Right lung (tissue), 5 donors: Measurements from ENCODE around the gene HS1BP3. TPM values are rescaled to one million over a fixed set of nuclear protein-coding genes. Genes with fewer than 3 reads are reported as not detected.
A peak's percentile ranks its signal among the peaks of the same experiment; 100 is the strongest.

Experiments used
- DNase-seq, 2 donors: peaks; one replicate each; pipeline ENCODE4 v3.0.0-alpha.2; 2013
- polyA plus RNA-seq, 5 donors: library from polyadenylated mRNA; unstranded; fragments of 120-200 nt; gene quantifications; one replicate each; pipeline versions ENCODE4 v1.2.1 to v1.2.3, GENCODE V29; 2013; ENCODE audit warnings: inconsistent platforms in 1 of 5, low replicate concordance in 1 of 5; ENCODE audit not compliant: insufficient read length in 5 of 5, insufficient read depth in 1 of 5

HS1BP3 gene
- polyA plus RNA-seq, 5 donors: 10.8 to 15.2 (median 13.0) TPM

DNA sequence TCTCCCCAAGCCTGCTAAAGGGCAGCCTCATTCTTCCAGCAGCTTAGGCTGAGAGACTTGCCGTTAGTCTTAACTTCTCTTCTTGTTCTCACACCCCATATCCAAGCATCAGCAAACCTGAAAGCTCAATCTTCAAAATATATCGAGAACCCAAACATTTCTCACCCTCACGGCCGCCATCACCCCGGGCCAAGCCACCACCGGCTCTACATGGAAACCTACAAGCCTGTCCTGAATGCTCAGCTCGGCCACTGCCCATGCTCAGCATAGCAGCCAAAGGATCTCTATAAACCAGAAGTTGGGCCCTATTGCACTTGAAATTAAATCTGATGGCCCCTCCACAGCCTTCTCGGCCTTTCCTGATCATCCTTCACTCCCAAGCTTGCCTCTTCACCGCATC lies 2.1 kb downstream of the HS1BP3 start:
- no peak for DNase-seq

GRCh38 chr2:20648206-20648605 lies 2.7 kb downstream of the HS1BP3 start:
- no peak for DNase-seq

DNA sequence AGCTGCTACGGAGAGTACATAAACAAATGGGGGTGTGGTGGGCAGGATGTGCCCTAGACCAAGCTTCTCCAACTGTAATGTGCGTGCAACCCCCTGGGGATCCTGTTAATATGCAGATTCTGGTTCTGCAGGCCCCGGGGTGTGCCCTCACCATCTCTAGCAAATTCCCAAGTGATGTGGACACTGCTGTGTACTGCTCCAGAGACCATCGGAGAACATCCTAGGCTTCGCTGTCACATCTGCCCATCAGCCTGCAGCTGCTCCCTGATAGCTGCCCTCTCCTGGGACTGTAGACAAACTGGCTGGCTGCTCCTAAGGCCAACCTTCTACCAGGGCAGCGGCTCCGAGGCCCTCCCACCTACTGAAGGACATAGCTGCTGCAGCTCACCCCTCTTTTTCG lies 3.2 kb downstream of the HS1BP3 start:
- DNase-seq: no peak

- DNase-seq: no peak
Measured at GRCh38 chr2:20647211-20647610, 3.7 kb downstream of the HS1BP3 start.

DNA sequence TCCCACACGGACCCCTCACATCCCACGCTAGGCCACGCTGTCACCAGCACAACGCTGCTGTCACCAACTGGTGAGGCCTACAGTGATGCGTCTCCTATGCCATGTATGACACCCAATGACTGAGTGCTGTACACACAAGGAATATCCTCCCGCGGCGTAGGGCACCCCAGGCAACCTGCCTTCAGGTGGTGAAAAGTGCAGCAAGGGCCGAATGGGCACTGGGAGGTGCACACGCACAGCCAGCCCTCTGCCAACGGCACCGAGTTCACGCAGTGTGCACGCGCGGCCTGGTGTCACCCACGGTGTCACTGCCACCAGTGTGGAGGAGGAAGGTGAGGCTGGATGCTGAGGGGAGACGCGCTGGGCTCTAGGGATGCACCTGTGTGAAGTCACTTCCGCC lies 4.5 kb downstream of the HS1BP3 start:
- DNase-seq: no peak

DNA sequence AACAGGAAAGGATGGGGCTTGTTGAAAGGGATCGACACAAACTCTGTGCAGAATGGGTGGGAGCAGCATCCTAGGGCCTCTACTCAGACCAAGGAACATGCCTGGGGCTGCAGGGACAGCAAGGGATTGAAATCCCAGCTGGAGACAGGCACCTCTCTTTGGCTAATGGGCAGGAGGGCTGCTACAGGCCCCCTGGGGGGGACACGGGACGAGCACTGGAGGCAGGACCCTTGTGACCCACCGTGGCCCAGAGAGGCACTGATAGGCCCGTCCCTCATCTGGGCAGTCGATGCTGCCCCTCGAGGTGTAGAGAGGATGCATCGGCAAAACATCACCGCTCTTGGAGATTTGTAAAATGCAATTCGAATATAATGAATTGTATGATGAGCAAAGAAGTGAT lies 5.1 kb downstream of the HS1BP3 start:
- DNase-seq: no peak

DNA sequence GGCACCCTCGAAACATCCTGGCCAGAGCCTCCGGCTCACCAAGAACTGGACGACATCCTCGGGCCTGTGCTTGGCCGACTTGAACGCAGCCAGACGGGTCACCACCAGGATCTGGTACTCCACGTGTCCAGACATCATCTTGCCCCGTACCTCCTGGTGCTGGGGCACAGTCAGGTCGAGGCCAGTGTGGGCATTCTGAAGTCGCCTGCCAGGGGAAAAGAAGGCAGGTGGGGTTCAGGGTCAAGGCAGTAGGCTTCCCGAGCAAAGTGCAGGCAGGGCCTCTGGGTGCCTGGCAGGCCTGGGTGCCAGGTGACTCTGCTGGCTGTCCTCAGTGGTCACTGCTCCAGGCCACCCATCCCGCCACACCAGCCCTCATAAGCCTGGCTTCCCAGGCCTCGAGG lies 5.6 kb downstream of the HS1BP3 start:
- DNase-seq: no peak

DNA sequence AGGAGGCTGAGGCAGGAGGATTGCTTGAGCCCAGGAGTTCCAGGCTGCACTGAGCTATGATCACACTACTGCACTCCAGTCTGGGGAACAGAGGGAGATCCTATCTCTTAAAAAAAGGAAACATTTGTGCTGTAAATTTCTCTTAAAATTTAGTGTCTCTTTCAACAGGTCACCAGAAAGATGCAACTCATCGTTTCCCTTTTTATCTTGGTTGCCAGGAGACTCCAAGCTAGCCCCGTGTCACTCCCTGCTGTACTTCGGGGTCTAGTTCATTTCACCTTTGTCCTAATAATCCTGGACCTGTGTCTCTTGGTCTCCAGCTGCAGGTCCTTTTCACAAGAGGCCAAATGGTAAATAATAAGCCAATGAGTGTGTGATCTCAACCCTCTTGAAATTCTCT lies 7.1 kb downstream of the HS1BP3 start:
- DNase-seq: no peak

DNA sequence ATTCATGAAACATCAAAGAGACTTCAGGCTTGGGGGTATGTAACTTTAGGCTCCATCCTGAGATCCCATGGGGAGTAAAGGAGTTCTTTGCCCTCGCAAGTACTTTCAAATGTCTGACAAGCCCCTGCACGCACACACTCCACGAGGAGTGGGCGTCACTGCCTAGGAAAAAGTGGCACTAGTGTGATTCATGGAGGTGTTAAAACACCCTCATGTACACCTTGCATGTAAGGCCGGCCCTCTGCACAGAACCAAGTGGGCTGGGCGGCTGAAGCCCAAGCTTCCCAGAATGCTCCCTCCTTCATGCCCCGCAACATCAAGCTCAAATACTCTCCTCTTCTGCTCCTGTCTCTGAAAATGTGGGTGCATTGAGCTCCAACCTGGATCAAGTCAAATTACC lies 7.8 kb downstream of the HS1BP3 start:
- DNase-seq: no peak

DNA sequence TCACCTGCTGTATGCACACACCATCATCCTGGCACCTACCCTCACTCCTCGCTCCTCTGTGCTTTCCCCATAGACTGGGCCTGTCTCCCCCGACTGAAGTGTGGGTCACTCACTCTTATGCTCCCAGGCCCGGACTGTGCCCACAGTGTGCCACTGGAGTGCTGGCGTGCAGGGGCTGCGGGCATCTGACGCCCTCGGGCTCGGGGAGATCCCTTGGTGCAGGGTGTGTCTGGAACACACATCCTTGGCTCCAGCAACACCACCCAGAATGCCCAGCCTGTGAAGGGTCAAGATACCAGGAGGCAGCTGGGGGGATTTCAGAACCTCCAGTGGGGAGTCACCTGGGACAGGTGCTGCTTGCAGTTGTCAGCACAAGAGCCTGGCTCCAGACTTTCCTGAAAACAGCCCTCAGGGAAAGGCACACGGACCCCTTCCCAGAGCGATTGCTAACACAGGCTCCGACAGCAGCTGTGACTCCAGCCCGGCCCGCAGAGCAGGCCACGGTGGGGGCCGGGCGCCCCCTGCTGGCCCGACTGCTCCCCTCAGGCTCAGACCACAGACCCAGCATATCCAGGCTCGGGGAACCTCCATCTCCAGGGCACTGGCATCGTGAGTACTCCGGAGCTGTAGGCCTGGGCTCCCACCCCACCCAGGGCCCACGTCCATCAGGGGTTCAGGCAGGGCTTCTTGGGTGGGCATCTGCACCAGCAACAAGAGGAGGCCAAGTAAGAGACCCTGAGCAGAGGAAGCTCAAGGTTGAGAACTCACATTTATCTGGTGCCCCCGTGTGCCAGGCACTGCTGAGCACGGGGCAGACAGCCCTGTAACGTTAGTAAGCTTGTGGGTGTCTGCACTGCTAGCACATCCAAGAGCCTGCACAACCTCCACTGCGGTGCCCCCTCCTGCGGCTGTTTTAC lies 8.6 kb downstream of the HS1BP3 start:
- peak in 1 of 2 donors; percentile 69 for DNase-seq

GRCh38 chr2:20641123-20641985 lies 9.5 kb downstream of the HS1BP3 start:
- DNase-seq: no peak

DNA sequence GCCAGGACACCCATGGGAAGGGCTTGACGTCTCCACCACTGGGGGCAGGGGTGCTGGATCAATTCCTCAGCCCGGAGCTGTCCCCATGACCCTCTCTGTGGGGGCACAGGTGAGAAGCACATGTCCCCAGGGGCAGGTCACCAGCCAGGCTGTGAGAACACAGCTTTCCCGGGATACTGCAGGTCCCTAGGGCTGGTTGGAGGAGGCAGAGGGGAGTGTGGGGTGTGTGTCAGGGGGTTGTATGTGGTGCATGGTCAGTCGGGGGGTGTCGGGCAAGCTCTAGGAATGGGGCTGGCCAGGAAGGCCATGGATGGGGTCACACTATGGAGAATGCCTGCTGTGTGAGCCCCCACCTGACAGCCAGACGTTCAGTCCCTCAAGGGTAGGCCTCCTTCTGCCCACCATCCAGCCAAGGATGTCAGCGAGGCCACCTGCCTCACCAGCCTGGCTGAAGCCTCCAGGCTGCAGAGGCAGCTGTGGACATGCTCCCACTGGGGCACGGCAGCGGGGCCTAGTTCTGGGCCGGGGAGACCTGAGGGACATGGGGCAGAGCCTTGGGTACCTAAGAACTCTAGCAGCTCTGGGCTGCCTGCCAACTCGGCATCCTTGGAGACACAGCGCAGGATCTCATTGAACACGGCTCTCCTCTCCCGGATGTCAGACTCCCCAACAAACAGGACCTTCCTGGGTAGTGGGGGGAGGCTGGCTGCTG lies 10.3 kb downstream of the HS1BP3 start:
- no peak for DNase-seq

- DNase-seq: no peak
Measured at GRCh38 chr2:20638646-20639430, 12.1 kb downstream of the HS1BP3 start.

DNA sequence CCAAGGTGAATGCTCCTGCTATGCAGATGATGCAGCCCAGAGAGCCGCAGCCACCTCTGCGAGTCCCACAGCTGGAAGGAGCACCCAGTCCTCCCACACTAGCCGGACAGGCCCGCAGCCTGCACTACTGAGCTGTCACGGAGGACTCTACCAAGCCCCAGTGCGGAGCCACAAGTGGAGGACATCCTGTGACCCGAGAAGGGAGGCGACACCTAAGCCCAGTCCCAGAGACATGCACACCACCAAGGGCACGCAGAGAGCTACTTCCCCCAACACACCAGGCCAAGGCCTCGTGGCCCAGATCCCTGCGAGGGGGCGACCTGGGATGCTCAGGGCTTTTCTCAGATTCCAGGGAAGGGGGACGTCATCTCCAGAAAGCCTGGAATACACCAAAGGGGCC lies 12.9 kb downstream of the HS1BP3 start:
- DNase-seq: no peak

- DNase-seq: no peak
Measured at GRCh38 chr2:20637147-20637546, 13.8 kb downstream of the HS1BP3 start.

DNA sequence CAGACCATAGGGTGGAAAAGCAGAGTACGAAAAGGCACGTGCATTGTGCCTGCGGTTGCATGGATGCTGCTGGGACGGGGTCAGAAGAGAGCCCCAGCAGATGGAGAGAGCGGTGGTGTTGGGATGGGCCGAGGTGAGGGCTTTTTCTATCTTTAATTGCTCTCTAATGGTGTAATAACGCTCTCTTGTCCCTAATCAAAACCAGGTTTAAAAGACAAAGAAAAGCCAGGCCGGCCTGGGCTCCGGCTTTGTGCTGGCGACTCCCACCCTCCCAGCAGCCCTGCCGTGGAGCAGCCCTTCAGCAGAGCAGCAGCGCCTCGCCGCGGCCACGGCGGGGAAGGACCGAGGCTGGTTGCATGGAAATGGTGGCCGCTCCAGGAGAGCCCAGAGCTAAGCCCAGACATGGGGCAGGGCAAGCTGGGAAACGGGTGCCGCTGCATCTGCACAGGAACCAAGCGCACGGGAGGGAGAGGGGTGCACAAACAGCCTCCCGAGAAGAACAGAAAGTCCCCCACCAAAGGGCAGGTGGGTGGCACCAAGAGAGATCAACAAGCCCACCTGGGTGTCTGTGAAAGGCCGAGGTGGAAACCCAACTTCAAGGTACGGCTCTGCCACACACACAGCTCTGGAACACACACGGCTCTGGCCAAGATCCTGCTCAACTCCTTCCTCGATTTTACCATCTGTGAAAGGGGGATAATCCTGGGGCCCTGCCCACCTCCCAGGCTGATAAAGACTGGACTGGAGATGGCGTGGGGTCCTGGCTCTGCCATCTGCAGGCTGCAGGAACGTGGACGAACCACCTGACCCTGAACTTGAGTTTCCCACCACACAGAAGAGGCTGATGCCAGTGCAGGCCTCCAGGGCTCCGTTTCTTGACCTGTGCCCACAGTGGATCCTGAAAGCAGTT lies 15.0 kb downstream of the HS1BP3 start:
- peak in 1 of 2 donors; percentile 84 for DNase-seq

- DNase-seq: no peak
Measured at GRCh38 chr2:20635113-20635510, 15.8 kb downstream of the HS1BP3 start.

GRCh38 chr2:20634507-20635112 lies 16.3 kb downstream of the HS1BP3 start:
- no peak for DNase-seq

GRCh38 chr2:20633794-20634506 lies 16.9 kb downstream of the HS1BP3 start:
- DNase-seq: peak in 1 of 2 donors; percentile 43
